GM18870 (cell line): ENCODE measurements around the gene GREB1L.
"Not testable (repeated sequence)": the region's sequence is repeated elsewhere in the genome, so short reads cannot be mapped to it uniquely, and the experiment has no call there.

Experiments used
- ATAC-seq: cut with Tn5 transposase; IDR thresholded peaks from one replicate; pipeline ENCODE4 v1.9.1; 2021; ENCODE audit warnings: moderate library complexity; ENCODE audit not compliant: unreplicated experiment

The GREB1L gene

GRCh38 chr18:21303895-21304294 is 61.9 kb downstream of the GREB1L start:
- ATAC-seq: no peak

GRCh38 chr18:21305621-21306020 is 63.6 kb downstream of the GREB1L start:
- ATAC-seq: no peak

GRCh38 chr18:21306368-21306767 is 64.3 kb downstream of the GREB1L start:
- ATAC-seq: no peak

- no peak for ATAC-seq
Observed at GRCh38 chr18:21307578-21307977, 65.5 kb downstream of the GREB1L start.

GRCh38 chr18:21309248-21309647 is 67.2 kb downstream of the GREB1L start:
- ATAC-seq: no peak

- ATAC-seq: not testable (repeated sequence)
Observed at GRCh38 chr18:21311980-21312379, 69.9 kb downstream of the GREB1L start.

GRCh38 chr18:21313576-21313975 is 71.5 kb downstream of the GREB1L start:
- ATAC-seq: no peak

GRCh38 chr18:21314724-21315123 is 72.7 kb downstream of the GREB1L start:
- ATAC-seq: no peak

- not testable (repeated sequence) for ATAC-seq
Observed at GRCh38 chr18:21315126-21315525, 73.1 kb downstream of the GREB1L start.

GRCh38 chr18:21315741-21316197 is 73.7 kb downstream of the GREB1L start:
- ATAC-seq: no peak

GRCh38 chr18:21316296-21316695 is 74.3 kb downstream of the GREB1L start:
- ATAC-seq: no peak

GRCh38 chr18:21321711-21322110 is 79.7 kb downstream of the GREB1L start:
- no peak for ATAC-seq

GRCh38 chr18:21327101-21327500 is 85.1 kb downstream of the GREB1L start:
- ATAC-seq: no peak

- ATAC-seq: no peak
Observed at GRCh38 chr18:21330122-21330701, 88.2 kb downstream of the GREB1L start.

- no peak for ATAC-seq
Observed at GRCh38 chr18:21331065-21331464, 89.0 kb downstream of the GREB1L start.

GRCh38 chr18:21335927-21336488 is 94.0 kb downstream of the GREB1L start:
- ATAC-seq: no peak

- ATAC-seq: no peak
Observed at GRCh38 chr18:21336846-21337245, 94.8 kb downstream of the GREB1L start.

- ATAC-seq: no peak
Observed at GRCh38 chr18:21341141-21341540, 99.1 kb downstream of the GREB1L start.

- no peak for ATAC-seq
Observed at GRCh38 chr18:21342372-21342771, 100.3 kb downstream of the GREB1L start.

- no peak for ATAC-seq
Observed at GRCh38 chr18:21344860-21345259, 102.8 kb downstream of the GREB1L start.

- no peak for ATAC-seq
Observed at GRCh38 chr18:21345840-21346239, 103.8 kb downstream of the GREB1L start.

- ATAC-seq: no peak
Observed at GRCh38 chr18:21359746-21360145, 117.7 kb downstream of the GREB1L start.

GRCh38 chr18:21361307-21361880 is 119.4 kb downstream of the GREB1L start:
- ATAC-seq: no peak
